OCI-LY7 (cell line): ENCODE results near the gene PKP1.

Experiments
- CTCF ChIP-seq: fragments of 200-600 bp; sonication (generic); conservative IDR thresholded peaks from 2 replicates; pipeline ENCODE4 v1.5.1; 2014; ENCODE audit warnings: mild to moderate bottlenecking, antibody characterized with exemption, low read length, moderate library complexity, mixed read lengths
- EZH2phosphoT487 ChIP-seq: fragments of 200-600 bp; sonication (generic); IDR thresholded peaks from 2 replicates; pipeline ENCODE4 v1.6.1; 2018; ENCODE audit warnings: low read depth, borderline replicate concordance, mild to moderate bottlenecking, mixed run types, antibody characterized with exemption, low read length, moderate library complexity, mixed read lengths

- TF ChIP-seq CTCF (no peak), EZH2phosphoT487 (no peak)
Observed at GRCh38 chr1:201285846-201286245, 2.5 kb downstream of the PKP1 start.
